OCI-LY1 (cell line): ENCODE data around the gene EHD1.

ENCODE experiments used
- CTCF ChIP-seq: fragments of 200-600 bp; sonication (generic), shearing (Covaris generic); IDR thresholded peaks from 2 replicates; pipeline ENCODE4 v1.5.1; 2017; ENCODE audit warnings: mild to moderate bottlenecking, antibody characterized with exemption, low read length, moderate library complexity, mixed read lengths
- EZH2 ChIP-seq: fragments of 200-600 bp; sonication (generic), shearing (Covaris generic); IDR thresholded peaks from 2 replicates; pipeline ENCODE4 v1.8.0; 2017; ENCODE audit warnings: borderline replicate concordance, mixed run types, mild to moderate bottlenecking, antibody characterized with exemption, low read length, moderate library complexity, mixed read lengths

- TF ChIP-seq EZH2 (no peak), CTCF (no peak)
Measured at GRCh38 chr11:64897381-64898075, 19.1 kb upstream of the EHD1 start.
